ENCODE results near the gene MICU1. TPM values are rescaled to one million over a fixed set of nuclear protein-coding genes. Genes with fewer than 3 reads are reported as not detected.

Gene MICU1
- total and polyA plus RNA-seq, 2 of the 13 experiments (the other 11 are each of a cell fraction or from before 2014, with no cell fraction given) = 32.5 to 56.1 TPM

DNA sequence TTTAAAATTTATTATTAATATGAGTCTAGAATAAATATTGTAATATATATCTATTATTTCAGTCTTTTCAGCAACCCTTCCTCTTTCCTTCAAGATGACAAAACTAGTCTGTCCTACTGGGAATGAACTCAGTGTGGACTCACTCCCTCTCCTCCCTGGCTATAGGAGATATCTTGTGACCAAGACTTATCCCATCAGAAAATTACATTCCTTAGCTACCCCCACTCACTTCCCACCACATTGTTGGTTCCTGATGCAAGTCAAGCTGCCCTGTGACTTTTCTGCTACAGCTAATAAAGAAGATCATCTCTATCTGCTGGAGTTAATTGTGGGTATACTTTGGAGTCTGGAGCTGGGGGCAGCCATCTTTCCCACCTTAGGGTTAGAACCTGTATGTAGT, 38.1 kb upstream of the MICU1 start:
- H2AFZ ChIP-seq (ENCODE audit: low read length) = no peak overlapping the region
- no peak overlapping the region for H3K4me2 ChIP-seq (ENCODE audit: low read depth, low read length)
- BruUV-seq (replicated peaks) = no TSS peak
- H3K9me3 ChIP-seq (ENCODE audit: low read length) = no peaks in the 10 kb centered on the region
- DNase-seq (ENCODE audit: low spot score) = no peak
- ChIA-PET POLR2A (no interaction called here), CTCF (ENCODE audit: low intra/inter-chr PET ratio, low total read pairs) (no interaction called here)
- TF ChIP-seq SOX13 (IDR thresholded peaks at IDR 0.05) (no peak), SOX13 (CRISPR knock-in tag; conservative IDR thresholded peaks at IDR 0.05 in 1 of 2, IDR thresholded peaks at IDR 0.05 in 1 of 2) (no peak), PHF21A (CRISPR knock-in tag; IDR thresholded peaks at IDR 0.05) (no peak), ZNF556 (CRISPR knock-in tag; IDR thresholded peaks at IDR 0.05; ENCODE audit: borderline replicate concordance) (no peak), REXO4 (CRISPR knock-in tag; IDR thresholded peaks at IDR 0.05; ENCODE audit: borderline replicate concordance) (no peak)
- TF ChIP-seq, protein P1, sequence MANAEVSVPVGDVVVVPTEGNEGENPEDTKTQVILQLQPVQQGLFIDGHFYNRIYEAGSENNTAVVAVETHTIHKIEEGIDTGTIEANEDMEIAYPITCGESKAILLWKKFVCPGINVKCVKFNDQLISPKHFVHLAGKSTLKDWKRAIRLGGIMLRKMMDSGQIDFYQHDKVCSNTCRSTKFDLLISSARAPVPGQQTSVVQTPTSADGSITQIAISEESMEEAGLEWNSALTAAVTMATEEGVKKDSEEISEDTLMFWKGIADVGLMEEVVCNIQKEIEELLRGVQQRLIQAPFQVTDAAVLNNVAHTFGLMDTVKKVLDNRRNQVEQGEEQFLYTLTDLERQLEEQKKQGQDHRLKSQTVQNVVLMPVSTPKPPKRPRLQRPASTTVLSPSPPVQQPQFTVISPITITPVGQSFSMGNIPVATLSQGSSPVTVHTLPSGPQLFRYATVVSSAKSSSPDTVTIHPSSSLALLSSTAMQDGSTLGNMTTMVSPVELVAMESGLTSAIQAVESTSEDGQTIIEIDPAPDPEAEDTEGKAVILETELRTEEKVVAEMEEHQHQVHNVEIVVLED (CRISPR knock-in tag; IDR thresholded peaks at IDR 0.05; ENCODE audit: borderline replicate concordance) = no peak
- intact Hi-C loops (cut with micrococcal nuclease; ENCODE audit: unreplicated experiment) (no loop called here), in situ Hi-C loops (cut with HindIII; ENCODE audit: extremely low pct_ligation_motif_present, low pct_unique_long_range_greater_than_20kb) (no loop called here)
- no peaks in the 10 kb centered on the region for H3K27me3 ChIP-seq (ENCODE audit: control insufficient read depth in 1 of 2, insufficient read depth in 2 of 2, low read length in 2 of 2)
- H3K27ac ChIP-seq (ENCODE audit: extremely low read length, insufficient read depth, low read length) = no peak overlapping the region
- H3K36me3 ChIP-seq (replicated peaks in 1 of 2; ENCODE audit: control insufficient read depth in 1 of 2, insufficient read depth in 2 of 2, low read length in 2 of 2) = no peaks in the 10 kb centered on the region
- H3K4me1 ChIP-seq (ENCODE audit: insufficient read depth, low read length) = peaks cover 16% of the 10 kb centered on the region
- H3K9ac ChIP-seq (ENCODE audit: insufficient read depth, low read depth, low read length) = no peak overlapping the region
- H3K4me3 ChIP-seq (replicated peaks in 1 of 3; ENCODE audit: insufficient read depth in 1 of 3, low read depth in 2 of 3, low read length in 3 of 3) = no peak overlapping the region
- H3K79me2 ChIP-seq (ENCODE audit: insufficient read depth, low read length) = no peaks in the 10 kb centered on the region
- no peak for FAIRE-seq
- H4K20me1 ChIP-seq (ENCODE audit: insufficient read depth, low read length) = no peaks in the 10 kb centered on the region
- no peak for ATAC-seq

DNA sequence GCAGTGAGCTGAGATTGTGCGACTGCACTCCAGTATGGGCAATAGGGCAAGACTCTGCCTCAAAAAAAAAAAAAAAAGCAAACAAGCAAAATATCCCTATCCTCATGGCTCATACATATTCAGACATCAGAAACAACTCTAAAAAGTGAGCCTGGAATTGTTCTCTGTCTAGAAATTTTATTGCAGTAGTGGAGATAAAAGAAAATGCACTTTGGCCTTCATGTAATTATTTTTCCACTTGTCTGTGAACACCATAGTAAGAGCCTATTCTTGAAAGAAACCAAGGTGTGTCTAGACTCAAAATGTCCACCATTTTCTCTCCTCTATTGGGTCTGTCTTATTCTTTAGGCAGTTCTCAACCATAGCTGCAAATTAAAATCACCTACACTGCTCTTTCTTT, 35.6 kb upstream of the MICU1 start:
- 87% methylated on average over 1 of the region's 1 CpG for WGBS (ENCODE audit: low lambda C conversion rate)
- Histone ChIP-seq H3K4me2 (ENCODE audit: low read depth, low read length) (no peak overlapping the region), H3K27me3 (ENCODE audit: control insufficient read depth in 1 of 2, insufficient read depth in 2 of 2, low read length in 2 of 2) (no peaks in the 10 kb centered on the region), H3K4me3 (replicated peaks in 1 of 3; ENCODE audit: insufficient read depth in 1 of 3, low read depth in 2 of 3, low read length in 3 of 3) (no peak overlapping the region), H4K20me1 (ENCODE audit: insufficient read depth, low read length) (no peaks in the 10 kb centered on the region), H3K27ac (ENCODE audit: extremely low read length, insufficient read depth, low read length) (no peak overlapping the region), H3K79me2 (ENCODE audit: insufficient read depth, low read length) (no peaks in the 10 kb centered on the region), H3K4me1 (ENCODE audit: insufficient read depth, low read length) (peaks cover 22% of the 10 kb centered on the region), H2AFZ (ENCODE audit: low read length) (no peak overlapping the region), H3K36me3 (replicated peaks in 1 of 2; ENCODE audit: control insufficient read depth in 1 of 2, insufficient read depth in 2 of 2, low read length in 2 of 2) (no peaks in the 10 kb centered on the region), H3K9ac (ENCODE audit: insufficient read depth, low read depth, low read length) (no peak overlapping the region), H3K9me3 (ENCODE audit: low read length) (no peaks in the 10 kb centered on the region)
- no peak for ATAC-seq
- no peak for FAIRE-seq
- POLR2A ChIA-PET = no interaction called here
- intact Hi-C loops (cut with micrococcal nuclease; ENCODE audit: unreplicated experiment) (no loop called here), in situ Hi-C loops (cut with HindIII; ENCODE audit: extremely low pct_ligation_motif_present, low pct_unique_long_range_greater_than_20kb) (no loop called here)
- TF ChIP-seq PCBP2 (optimal IDR thresholded peaks at IDR 0.05; ENCODE audit: low read depth, low read length, poor library complexity, severe bottlenecking) (no peak), ZNF550 (CRISPR knock-in tag; IDR thresholded peaks at IDR 0.05; ENCODE audit: borderline replicate concordance) (no peak)
- CTCF ChIA-PET (ENCODE audit: low intra/inter-chr PET ratio, low total read pairs) = no interaction called here
- no peak for DNase-seq (ENCODE audit: low spot score)
- BruUV-seq (replicated peaks) = no TSS peak

Data from HepG2 (cell line).